NCI-H2227 treated with DMSO at 0.1 percent for 48 hours (cell line): ENCODE data around the gene TSPAN18.

Experiments
- DNase-seq: peaks from one replicate; lab custom pipeline; 2025; lab: John Stamatoyannopoulos, UW

Gene TSPAN18

DNA sequence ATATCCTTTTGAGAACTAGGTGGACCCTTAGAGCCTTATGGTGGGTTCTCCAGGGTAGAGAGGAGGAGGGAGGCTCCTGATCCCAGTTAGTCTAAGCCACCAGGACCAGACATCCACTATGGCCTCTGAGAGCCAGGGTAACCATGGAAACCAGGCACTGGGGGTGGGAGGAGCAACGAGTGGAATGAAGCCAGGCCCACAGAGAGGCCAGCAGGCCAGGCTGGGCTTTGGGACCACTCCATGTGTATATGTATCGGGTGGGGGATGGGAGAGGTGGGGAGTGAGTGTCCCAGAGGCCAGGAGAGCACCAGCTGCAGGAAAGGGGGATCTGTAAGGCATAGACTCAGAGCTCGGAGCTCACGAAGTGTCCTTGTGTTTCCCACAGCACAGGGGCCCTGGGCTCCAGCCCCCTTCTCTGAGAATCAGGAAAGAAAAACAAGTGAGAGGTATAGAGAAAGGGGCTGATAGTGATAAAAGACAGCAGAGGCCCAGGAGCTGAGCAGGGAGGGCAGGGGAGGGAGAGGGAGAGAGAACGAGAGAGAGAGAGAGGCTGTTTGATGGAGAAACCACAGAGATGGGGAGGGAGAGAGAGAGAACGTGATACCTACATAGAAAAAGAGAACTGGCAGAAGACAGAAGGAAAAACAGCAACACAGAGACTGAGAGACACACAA lies 15.5 kb upstream of the TSPAN18 start:
- peak; percentile 25 for DNase-seq

DNA sequence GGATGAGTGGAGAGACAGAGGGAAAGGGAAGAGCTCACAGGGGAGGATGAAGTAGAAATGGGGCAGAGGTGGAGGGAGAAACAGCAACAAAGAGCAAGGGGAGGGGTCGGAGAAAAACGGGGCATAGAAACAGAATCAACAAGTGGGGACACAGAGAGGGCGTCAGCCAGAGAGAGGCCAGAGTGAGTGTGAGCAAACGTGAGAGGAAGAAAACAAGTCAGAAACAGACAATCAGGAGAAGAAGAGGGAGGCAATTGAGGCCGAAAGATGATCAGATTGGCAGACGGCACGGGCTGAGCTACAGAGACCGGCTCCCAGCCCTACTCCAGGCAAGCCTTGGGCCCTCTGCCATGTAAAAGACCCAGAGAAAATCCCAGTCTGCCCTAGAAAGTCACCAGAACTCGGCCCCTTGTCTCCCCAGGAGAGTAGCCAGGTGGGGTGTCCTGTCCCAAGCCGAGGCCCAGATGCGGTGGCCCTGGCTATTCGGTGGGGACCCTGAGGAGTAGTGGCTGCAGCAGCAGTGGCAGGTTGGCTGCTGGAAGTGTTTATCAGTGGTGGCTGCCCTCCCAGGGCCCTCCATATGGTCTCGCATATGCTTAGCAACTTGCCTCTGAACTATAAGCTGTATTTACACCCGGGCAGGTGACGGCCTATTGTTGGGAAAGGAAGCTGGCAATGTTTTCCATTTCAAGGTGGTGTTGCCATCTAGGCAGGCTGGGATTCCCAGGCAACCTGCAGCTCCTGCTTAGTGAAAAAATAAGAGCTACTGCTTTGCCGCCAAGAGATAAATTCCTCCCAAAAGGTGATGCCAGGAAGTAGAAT lies 14.8 kb upstream of the TSPAN18 start:
- no peak for DNase-seq

DNA sequence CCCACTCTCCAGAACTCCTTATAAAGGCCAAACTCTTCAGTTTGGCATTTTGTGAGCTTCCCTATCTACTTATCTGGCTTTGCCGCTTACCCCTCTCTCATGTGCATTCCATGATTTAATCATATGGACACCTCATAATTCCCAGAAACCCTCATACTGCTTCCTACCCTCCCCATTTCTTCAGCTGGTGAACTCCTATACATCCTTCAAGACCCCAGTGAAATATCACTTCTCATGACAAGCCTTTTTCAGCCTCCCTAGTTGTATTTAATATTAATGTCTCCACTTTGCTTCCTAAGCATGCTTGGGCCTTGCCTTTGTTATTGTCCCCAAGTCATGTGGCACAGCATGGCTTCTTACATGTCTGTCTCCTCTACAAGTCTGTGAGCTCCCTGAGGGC lies 13.7 kb upstream of the TSPAN18 start:
- DNase-seq: no peak

DNA sequence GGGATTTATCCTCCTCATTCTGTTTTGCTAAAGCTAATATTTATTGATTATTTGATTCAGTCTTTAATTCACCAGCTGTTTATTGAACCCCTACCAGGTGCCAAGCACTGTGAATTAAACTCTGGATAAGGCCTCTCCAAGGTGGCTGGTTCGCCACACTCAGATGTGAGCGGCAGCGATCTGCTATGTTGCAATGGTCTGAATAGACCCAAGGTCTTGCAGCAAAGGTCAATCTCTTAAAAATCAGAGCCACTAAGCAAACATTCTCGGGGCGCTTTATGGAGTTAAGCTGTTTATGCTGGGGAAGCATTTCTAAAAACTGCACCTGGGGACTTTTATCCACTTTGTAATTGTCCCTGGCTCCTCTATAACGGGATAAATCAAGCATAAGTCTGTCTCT lies 10.5 kb upstream of the TSPAN18 start:
- no peak for DNase-seq

DNA sequence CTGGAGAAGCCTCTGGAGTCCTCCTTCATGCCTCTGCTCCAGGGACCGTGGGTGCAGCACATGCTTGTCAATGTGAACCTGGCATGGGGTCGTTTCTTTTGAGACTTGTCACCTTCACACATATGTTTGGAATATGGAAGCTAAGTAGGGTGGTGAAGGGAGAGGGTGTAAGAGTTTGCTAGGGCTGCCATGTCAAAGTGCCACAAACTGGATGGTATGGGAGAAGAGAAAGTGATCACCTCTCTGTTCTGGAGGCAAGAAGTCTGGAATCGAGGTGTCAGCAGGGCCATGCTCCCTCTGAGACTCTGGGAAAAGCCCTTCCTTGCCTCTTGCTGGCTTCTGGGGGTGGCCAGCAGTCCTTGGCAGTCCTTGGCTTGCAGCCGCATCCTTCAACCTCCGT lies 8.7 kb upstream of the TSPAN18 start:
- no peak for DNase-seq

DNA sequence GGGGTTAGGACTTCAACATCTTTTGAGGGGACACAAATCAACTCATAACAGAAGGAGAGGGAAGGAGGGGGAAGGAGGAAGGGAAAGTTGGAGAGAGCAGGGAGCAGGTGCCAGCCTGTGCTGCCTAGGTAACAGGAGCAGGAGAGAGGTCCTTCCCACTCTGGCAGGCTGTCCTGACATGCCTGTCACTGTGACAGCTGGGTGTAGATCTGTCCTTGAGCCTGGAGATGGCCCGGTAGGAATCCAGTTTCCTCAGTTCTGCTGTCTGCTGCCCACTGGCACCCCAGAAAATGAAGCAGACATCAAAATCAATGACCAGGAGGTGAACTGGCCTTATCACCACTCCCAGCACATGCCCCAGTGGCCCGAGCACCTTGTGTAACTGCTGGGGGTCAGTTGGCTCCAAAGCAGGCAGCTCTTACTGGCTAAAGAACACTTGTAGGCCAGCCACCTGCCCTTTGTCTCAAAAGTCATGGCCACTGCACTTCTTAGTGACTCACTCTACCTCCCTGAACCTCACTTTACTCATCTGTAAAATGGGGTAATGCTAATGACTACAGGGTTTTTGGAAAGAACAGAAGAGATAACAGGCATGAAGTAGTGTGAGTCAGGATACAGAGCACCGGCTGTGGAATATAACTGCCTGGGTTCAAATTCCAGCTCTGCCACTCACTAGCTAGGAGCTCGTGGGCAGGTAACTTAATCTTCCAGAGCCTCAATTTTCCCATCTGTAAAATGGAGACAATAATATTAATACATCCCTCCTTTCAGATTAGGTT lies 8.0 kb upstream of the TSPAN18 start:
- DNase-seq: no peak

DNA sequence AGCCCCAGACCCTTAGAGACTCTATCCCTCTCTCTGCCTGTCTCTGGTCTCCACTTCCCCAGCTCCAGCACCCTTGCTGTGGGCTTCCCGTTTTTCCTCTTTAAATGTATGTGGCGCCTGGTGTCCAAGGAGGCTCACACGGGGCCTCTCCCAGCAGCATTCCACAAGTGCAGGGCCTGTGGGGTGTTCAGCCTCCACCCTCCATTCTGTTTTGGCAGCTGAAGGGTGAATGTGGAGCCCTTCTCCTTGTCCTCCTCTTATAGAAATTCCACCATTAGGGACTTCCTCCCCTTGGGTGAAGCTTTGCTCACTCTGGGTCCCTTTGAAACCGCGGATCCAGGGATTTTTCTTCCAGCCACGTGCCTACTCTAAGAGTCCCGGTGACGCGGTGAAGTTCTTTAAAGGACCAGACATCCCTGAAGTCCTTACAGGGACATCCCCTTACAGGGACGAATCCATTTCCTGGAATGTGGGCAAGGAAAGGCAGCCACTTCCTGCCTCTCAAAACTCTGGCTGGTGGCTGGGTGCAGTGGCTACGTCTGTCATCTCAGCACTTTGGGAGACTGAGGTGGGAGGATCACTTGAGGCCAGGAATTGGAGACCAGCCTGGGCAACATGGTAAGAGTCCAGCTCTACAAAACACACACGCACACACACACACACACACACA lies 1.6 kb upstream of the TSPAN18 start:
- no peak for DNase-seq

- no peak for DNase-seq
These were observed 942 bp upstream of the TSPAN18 start for GRCh38 chr11:44725757-44726282.

DNA sequence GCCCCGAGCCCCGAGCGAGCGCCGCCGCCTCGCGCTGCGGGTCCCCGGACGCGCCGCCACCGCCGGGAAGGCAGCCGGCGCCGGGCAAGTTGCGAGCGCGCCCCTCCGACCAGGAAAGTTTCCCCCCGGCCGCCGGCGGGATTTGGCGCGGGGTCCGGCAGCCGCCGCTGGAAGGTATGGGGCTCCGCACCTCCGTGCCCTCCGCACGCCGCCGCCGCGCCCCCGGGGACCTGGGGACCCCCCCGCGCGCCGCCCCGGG lies 281 bp downstream of the TSPAN18 start:
- DNase-seq: no peak

- peak; percentile 45 for DNase-seq
These were observed 868 bp downstream of the TSPAN18 start for GRCh38 chr11:44727373-44728287.

- DNase-seq: no peak
These were observed 1.7 kb downstream of the TSPAN18 start for GRCh38 chr11:44728491-44728910.

GRCh38 chr11:44729063-44729462 lies 2.3 kb downstream of the TSPAN18 start:
- no peak for DNase-seq

GRCh38 chr11:44729713-44730112 lies 3.0 kb downstream of the TSPAN18 start:
- DNase-seq: no peak

- DNase-seq: no peak
These were observed 4.0 kb downstream of the TSPAN18 start for GRCh38 chr11:44730775-44731174.

GRCh38 chr11:44731685-44732430 lies 5.1 kb downstream of the TSPAN18 start:
- no peak for DNase-seq

- DNase-seq: no peak
These were observed 5.8 kb downstream of the TSPAN18 start for GRCh38 chr11:44732564-44732963.

GRCh38 chr11:44733877-44734276 lies 7.1 kb downstream of the TSPAN18 start:
- DNase-seq: no peak

DNA sequence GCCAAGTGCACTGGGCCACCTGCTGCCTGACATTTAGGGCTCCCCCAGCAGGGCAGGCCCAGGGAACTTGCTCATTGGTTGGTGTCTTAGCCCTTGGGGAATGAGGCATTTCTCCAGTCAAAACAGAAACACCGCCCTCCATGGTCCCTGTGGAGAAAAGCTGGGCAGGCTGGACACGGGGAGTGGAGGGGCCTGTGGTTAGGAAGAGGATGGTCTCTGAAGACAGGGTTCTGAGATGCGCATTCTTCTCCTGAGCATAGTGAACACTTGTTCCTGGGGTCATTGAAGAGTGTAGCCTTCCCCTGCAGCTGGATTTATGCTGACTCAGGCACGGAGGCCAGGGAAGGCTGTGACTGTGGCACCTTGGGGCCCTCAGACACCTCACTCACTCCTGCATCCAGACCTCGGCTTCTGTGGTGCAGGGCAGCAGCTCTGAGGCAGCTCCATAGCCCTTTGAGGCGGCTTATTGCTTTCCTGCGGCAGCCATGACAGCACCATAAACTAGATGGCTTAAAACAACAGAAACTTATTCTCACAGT lies 8.2 kb downstream of the TSPAN18 start:
- DNase-seq: no peak

DNA sequence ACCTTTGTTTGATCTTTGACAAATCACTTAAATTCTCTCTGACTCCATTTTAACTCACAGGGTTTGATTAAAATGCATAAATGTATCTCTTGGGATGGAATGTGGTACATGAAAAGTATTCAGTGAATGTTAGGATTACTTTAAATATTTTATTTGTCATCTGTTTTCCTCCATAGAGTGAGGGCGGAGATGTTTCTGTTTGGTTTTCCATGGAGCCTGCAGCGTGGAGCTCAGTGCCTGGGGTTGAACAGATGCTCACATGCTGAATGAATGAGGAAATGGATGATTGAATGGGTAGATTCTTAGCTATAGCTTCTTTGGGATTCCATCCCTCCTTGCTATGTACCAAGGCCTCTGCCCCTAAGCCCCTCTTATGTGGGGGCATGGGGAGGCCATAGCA lies 10.0 kb downstream of the TSPAN18 start:
- no peak for DNase-seq
